ENCODE results near the gene IKZF3.

DNA sequence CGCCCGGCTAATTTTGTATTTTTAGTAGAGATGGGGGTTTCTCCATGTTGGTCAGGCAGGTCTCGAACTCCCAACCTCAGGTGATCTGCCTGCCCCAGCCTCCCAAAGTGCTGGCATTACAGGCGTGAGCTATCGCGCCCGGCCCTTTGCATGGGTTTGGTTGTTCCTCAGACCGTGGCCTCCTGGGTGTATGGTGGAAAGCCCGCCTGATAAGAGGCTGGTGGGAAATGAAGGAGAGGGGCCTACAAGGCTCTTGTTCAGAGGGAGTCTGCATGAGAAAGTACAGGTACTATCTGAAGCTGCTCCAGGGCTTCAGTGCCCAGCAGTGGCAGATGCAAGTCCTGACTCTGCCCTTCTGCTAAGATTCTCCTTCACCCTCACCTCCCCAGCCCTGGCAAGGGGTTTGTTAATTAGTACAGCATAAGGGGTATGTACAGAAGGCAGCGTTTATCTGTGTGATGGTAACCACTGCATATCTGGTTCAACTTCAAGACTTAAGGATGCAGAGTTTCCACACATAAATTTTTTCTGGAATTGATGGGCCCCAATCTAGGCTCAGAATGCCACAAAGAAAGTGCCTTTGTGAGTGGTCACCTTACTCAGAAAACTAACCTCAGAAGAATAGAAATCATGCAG, 102.1 kb downstream of the IKZF3 start:
- TF ChIP-seq GATA2 (IDR thresholded peaks at IDR 0.05; ENCODE audit: low read depth, low read length), result no peak
- TF ChIP-seq GATA3 (IDR thresholded peaks at IDR 0.05; ENCODE audit: low read depth, low read length), result no peak
